Astrocyte (in vitro differentiated cells and primary cell): ENCODE results near the gene CORO7. TPM values are rescaled to one million over a fixed set of nuclear protein-coding genes. Genes with fewer than 3 reads are reported as not detected.
A peak's percentile ranks its signal among the peaks of the same experiment; 100 is the strongest.

Experiments used
- DNase-seq: peaks from one replicate; pipeline ENCODE4 v3.0.0-alpha.2; 2010; ENCODE audit warnings: low read depth
- FAIRE-seq: peaks from 2 replicates; lab custom pipeline; 2011; peaks lifted over from hg19 to GRCh38; lab: Jason Lieb, UNC
- H2AFZ ChIP-seq: 2 replicates; pipeline ENCODE4 v1.6.0; 2012; ENCODE audit warnings: low read depth, low read length, inconsistent platforms
- H3K27ac ChIP-seq: 2 replicates; pipeline ENCODE4 v1.5.1; 2011; ENCODE audit warnings: low read depth, low read length, inconsistent platforms
- H3K27me3 ChIP-seq: 2 replicates; pipeline ENCODE4 v1.6.0; 2011; ENCODE audit warnings: low read length, inconsistent platforms; ENCODE audit not compliant: insufficient read depth
- H3K36me3 ChIP-seq: 2 replicates; pipeline ENCODE4 v1.5.1; 2011; ENCODE audit warnings: low read length, inconsistent platforms; ENCODE audit not compliant: insufficient read depth
- H3K4me1 ChIP-seq: 2 replicates; pipeline ENCODE4 v1.5.1; 2011; ENCODE audit warnings: low read length, inconsistent platforms; ENCODE audit not compliant: insufficient read depth
- H3K4me2 ChIP-seq: 2 replicates; pipeline ENCODE4 v1.6.0; 2012; ENCODE audit warnings: low read length, inconsistent platforms
- H3K4me3 ChIP-seq: 2 replicates; pipeline ENCODE4 v1.5.1; 2011; ENCODE audit warnings: low read depth, mild to moderate bottlenecking, low read length, inconsistent platforms; ENCODE audit not compliant: insufficient read depth
- H3K79me2 ChIP-seq: 2 replicates; pipeline ENCODE4 v1.6.0; 2012; ENCODE audit warnings: mild to moderate bottlenecking, low read length, inconsistent platforms; ENCODE audit not compliant: insufficient read depth
- H3K9ac ChIP-seq: 2 replicates; pipeline ENCODE4 v1.6.0; 2012; ENCODE audit warnings: mild to moderate bottlenecking, low read length, inconsistent platforms
- H3K9me3 ChIP-seq: 2 replicates; pipeline ENCODE4 v1.5.1; 2012; ENCODE audit warnings: low read depth, mild to moderate bottlenecking, low read length, inconsistent platforms; ENCODE audit not compliant: insufficient read depth
- H4K20me1 ChIP-seq: 2 replicates; pipeline ENCODE4 v1.6.0; 2012; ENCODE audit warnings: low read length, inconsistent platforms; ENCODE audit not compliant: insufficient read depth
- H3K27ac Mint-ChIP-seq: one replicate; pipeline ENCODE4 v1.8.0; 2021; ENCODE audit warnings: mild to moderate bottlenecking, mixed read lengths; ENCODE audit not compliant: unreplicated experiment
- H3K27me3 Mint-ChIP-seq: one replicate; pipeline ENCODE4 v1.8.0; 2021; ENCODE audit warnings: low read depth, mixed read lengths; ENCODE audit not compliant: unreplicated experiment
- H3K36me3 Mint-ChIP-seq: one replicate; pipeline ENCODE4 v1.8.0; 2021; ENCODE audit warnings: low read depth, mixed read lengths; ENCODE audit not compliant: unreplicated experiment
- H3K4me1 Mint-ChIP-seq: one replicate; pipeline ENCODE4 v1.8.0; 2021; ENCODE audit warnings: low read depth, mixed read lengths; ENCODE audit not compliant: unreplicated experiment
- H3K4me3 Mint-ChIP-seq: one replicate; pipeline ENCODE4 v1.8.0; 2021; ENCODE audit warnings: mild to moderate bottlenecking, moderate library complexity, mixed read lengths; ENCODE audit not compliant: unreplicated experiment
- H3K9me3 Mint-ChIP-seq: one replicate; pipeline ENCODE4 v1.8.0; 2021; ENCODE audit warnings: mild to moderate bottlenecking, mixed read lengths; ENCODE audit not compliant: unreplicated experiment
- CTCF ChIP-seq: IDR thresholded peaks from 2 replicates; pipeline ENCODE4 v1.5.1; 2011; ENCODE audit warnings: low read depth, mild to moderate bottlenecking, inconsistent platforms, low read length, moderate library complexity; ENCODE audit not compliant: insufficient read depth
- EZH2 ChIP-seq: IDR thresholded peaks from 2 replicates; pipeline ENCODE4 v1.6.1; 2012; ENCODE audit warnings: mild to moderate bottlenecking, low read length, inconsistent platforms; ENCODE audit not compliant: insufficient read depth
- total RNA-seq: library from RNA; stranded (reverse); gene quantifications from 2 replicates; pipeline ENCODE4 v1.2.1, GENCODE V29; 2021

The CORO7 gene
- total RNA-seq, 1 donor from 2014 or later: 26.4 TPM

DNA sequence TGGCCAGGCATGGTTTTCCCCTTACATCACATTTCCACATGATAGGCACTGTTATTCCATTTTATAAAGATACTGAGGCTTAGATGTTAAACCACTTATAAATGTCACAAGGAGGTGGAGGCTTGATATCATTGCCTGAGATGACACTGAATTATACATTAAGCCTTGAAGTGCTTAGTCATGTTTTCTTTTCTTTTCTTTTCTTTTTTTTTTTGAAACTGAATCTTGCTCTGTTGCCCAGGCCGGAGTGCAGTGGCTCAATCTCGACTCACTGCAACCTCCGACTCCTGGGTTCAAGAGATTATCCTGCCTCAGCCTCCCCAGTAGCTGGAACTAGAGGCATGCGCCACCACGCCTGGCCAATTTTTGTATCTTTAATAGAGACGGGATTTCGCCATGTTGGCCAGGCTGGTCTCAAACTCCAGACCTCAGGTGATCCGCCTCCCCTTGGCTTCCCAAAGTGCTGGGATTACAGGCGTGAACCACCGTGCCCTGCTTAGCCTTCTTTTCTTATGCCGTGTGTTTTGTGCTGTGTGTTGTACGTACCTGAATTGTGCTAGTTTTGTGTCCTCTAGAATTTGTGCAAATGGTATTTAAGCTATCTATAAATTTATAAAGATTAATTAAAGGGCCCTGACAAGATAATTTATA is 10.5 kb upstream of the CORO7 start:
- H3K9me3 ChIP-seq: no peaks in the 10 kb centered on the region
- Mint-ChIP-seq H3K4me3 (peak overlapping the region; percentile 93), H3K36me3 (peaks cover 5% of the 10 kb centered on the region), H3K4me1 (peaks cover 10% of the 10 kb centered on the region), H3K9me3 (no peaks in the 10 kb centered on the region), H3K27ac (peak overlapping the region; percentile 80), H3K27me3 (no peaks in the 10 kb centered on the region)
- peak overlapping the region; percentile 100 for H3K27ac ChIP-seq
- peaks cover 20% of the 10 kb centered on the region for H4K20me1 ChIP-seq
- peaks cover 60% of the 10 kb centered on the region for H3K79me2 ChIP-seq
- H3K4me3 ChIP-seq: peak overlapping the region; percentile 100
- TF ChIP-seq CTCF (no peak), EZH2 (no peak)
- H3K27me3 ChIP-seq: no peaks in the 10 kb centered on the region
- no peak overlapping the region for H2AFZ ChIP-seq
- DNase-seq: no peak
- peaks cover 10% of the 10 kb centered on the region for H3K4me1 ChIP-seq
- H3K4me2 ChIP-seq: peak overlapping the region; percentile 89
- H3K36me3 ChIP-seq: peaks cover 5% of the 10 kb centered on the region
- peak overlapping the region; percentile 100 for H3K9ac ChIP-seq
- FAIRE-seq: no peak

- peak overlapping the region; percentile 80 for H3K27ac Mint-ChIP-seq
- peak overlapping the region; percentile 89 for H3K4me2 ChIP-seq
- H3K9me3 Mint-ChIP-seq: no peaks in the 10 kb centered on the region
- no peaks in the 10 kb centered on the region for H3K9me3 ChIP-seq
- H3K27me3 Mint-ChIP-seq: no peaks in the 10 kb centered on the region
- H3K4me3 ChIP-seq: peak overlapping the region; percentile 100
- H3K36me3 Mint-ChIP-seq: peaks cover 2% of the 10 kb centered on the region
- no peaks in the 10 kb centered on the region for H3K27me3 ChIP-seq
- H3K27ac ChIP-seq: peak overlapping the region; percentile 100
- DNase-seq (no peak), FAIRE-seq (no peak)
- peak overlapping the region; percentile 100 for H2AFZ ChIP-seq
- peak overlapping the region; percentile 93 for H3K4me3 Mint-ChIP-seq
- H3K4me1 Mint-ChIP-seq: peaks cover 10% of the 10 kb centered on the region
- H3K36me3 ChIP-seq: peaks cover 5% of the 10 kb centered on the region
- H3K9ac ChIP-seq: peak overlapping the region; percentile 100
- TF ChIP-seq CTCF: no peak
- TF ChIP-seq EZH2: no peak
- peaks cover 10% of the 10 kb centered on the region for H3K4me1 ChIP-seq
- H3K79me2 ChIP-seq: peaks cover 53% of the 10 kb centered on the region
- H4K20me1 ChIP-seq: peaks cover 19% of the 10 kb centered on the region
Measured at GRCh38 chr16:4426021-4426684, 9.8 kb upstream of the CORO7 start.
